Immature natural killer cell (primary cell): ENCODE data around the gene ZSCAN5C. TPM values are rescaled to one million over a fixed set of nuclear protein-coding genes. Genes with fewer than 3 reads are reported as not detected.
A peak's percentile ranks its signal among the peaks of the same experiment; 100 is the strongest.

Experiments
- DNase-seq, 3 donors: peaks; one replicate each; pipeline ENCODE4 v3.0.0; 2022; ENCODE audit warnings: mixed read lengths in 1 of 3
- H3K27ac Mint-ChIP-seq, 6 donors: one replicate each; pipeline ENCODE4 v1.8.0; 2020; ENCODE audit warnings: mixed read lengths in 6 of 6, mild to moderate bottlenecking in 5 of 6, inconsistent platforms in 4 of 6, moderate library complexity in 3 of 6
- H3K27me3 Mint-ChIP-seq, 3 donors: one replicate each; pipeline ENCODE4 v1.8.0; 2020 to 2021; ENCODE audit warnings: low read depth in 3 of 3, mild to moderate bottlenecking in 3 of 3, mixed read lengths in 3 of 3, moderate library complexity in 3 of 3, inconsistent platforms in 1 of 3
- H3K36me3 Mint-ChIP-seq, 3 donors: one replicate each; pipeline ENCODE4 v1.8.0; 2020; ENCODE audit warnings: mixed read lengths in 3 of 3, inconsistent platforms in 2 of 3, mild to moderate bottlenecking in 2 of 3
- H3K4me1 Mint-ChIP-seq, 2 donors: one replicate each; pipeline ENCODE4 v1.8.0; 2020; ENCODE audit warnings: inconsistent platforms in 2 of 2, mild to moderate bottlenecking in 2 of 2, mixed read lengths in 2 of 2, moderate library complexity in 1 of 2
- H3K4me3 Mint-ChIP-seq, 5 donors: one replicate each; pipeline ENCODE4 v1.8.0; 2020; ENCODE audit warnings: mild to moderate bottlenecking in 5 of 5, mixed read lengths in 5 of 5, inconsistent platforms in 3 of 5, moderate library complexity in 3 of 5
- H3K9me3 Mint-ChIP-seq, 6 donors: one replicate each; pipeline ENCODE4 v1.8.0; 2020; ENCODE audit warnings: mild to moderate bottlenecking in 6 of 6, mixed read lengths in 6 of 6, inconsistent platforms in 4 of 6, moderate library complexity in 3 of 6
- polyA plus RNA-seq, 3 donors: library from polyadenylated mRNA; unstranded; fragments of 300-500 nt; fragmentation: Illumina TruSeq; gene quantifications; one replicate each; pipeline ENCODE4 v1.2.3, GENCODE V29; 2021

Gene ZSCAN5C
- not detected for polyA plus RNA-seq

- no peak for DNase-seq
- Mint-ChIP-seq H3K27me3 (peaks cover 3 to 11% (median 8%) of the 10 kb centered on the region in 3 donors), H3K36me3 (no peaks in the 10 kb centered on the region), H3K9me3 (no peaks in the 10 kb centered on the region), H3K27ac (no peak within 1 kb of the TSS), H3K4me1 (no peaks in the 10 kb centered on the region), H3K4me3 (no peak within 1 kb of the TSS)
These were observed at the start of gene ZSCAN5C for GRCh38 chr19:56201973-56202372. Gene ZSCAN5C, plus strand, starts transcription at chr19:56202273. Its CDS starts 3,641 bp downstream, at chr19:56205914.

- peaks cover 4 to 5% of the 10 kb centered on the region in 2 donors for H3K4me1 Mint-ChIP-seq
- H3K27me3 Mint-ChIP-seq = no peaks in the 10 kb centered on the region
These were observed 49.4 kb upstream of the ZSCAN5C start for GRCh38 chr19:56152644-56153043.

GRCh38 chr19:56153507-56153906 lies 48.6 kb upstream of the ZSCAN5C start:
- peaks cover 4 to 5% of the 10 kb centered on the region in 2 donors for H3K4me1 Mint-ChIP-seq
- H3K36me3 Mint-ChIP-seq = peaks cover 10 to 14% (median 13%) of the 10 kb centered on the region in 3 donors
- no peaks in the 10 kb centered on the region for H3K9me3 Mint-ChIP-seq
- no peak for DNase-seq
- no peak overlapping the region for H3K4me3 Mint-ChIP-seq
- no peaks in the 10 kb centered on the region for H3K27me3 Mint-ChIP-seq
- peak overlapping the region in 2 of 6 donors; percentile 8 to 28 for H3K27ac Mint-ChIP-seq

More at GRCh38 chr19:56152644-56153043, 49.4 kb upstream of the ZSCAN5C start:
- H3K36me3 Mint-ChIP-seq = peaks cover 10 to 17% (median 12%) of the 10 kb centered on the region in 3 donors
- no peak overlapping the region for H3K27ac Mint-ChIP-seq
- no peaks in the 10 kb centered on the region for H3K9me3 Mint-ChIP-seq
- no peak for DNase-seq
- no peak overlapping the region for H3K4me3 Mint-ChIP-seq

GRCh38 chr19:56155124-56155687 lies 46.9 kb upstream of the ZSCAN5C start:
- Mint-ChIP-seq H3K9me3 (no peaks in the 10 kb centered on the region), H3K4me1 (peaks cover 0 to 3% of the 10 kb centered on the region in 2 donors), H3K27me3 (no peaks in the 10 kb centered on the region), H3K4me3 (no peak overlapping the region), H3K27ac (peak overlapping the region in 1 of 6 donors; percentile 11), H3K36me3 (peaks cover 14 to 18% (median 16%) of the 10 kb centered on the region in 3 donors)
- no peak for DNase-seq

- Mint-ChIP-seq H3K27ac (no peak overlapping the region), H3K36me3 (peaks cover 12 to 15% (median 13%) of the 10 kb centered on the region in 3 donors), H3K4me1 (no peaks in the 10 kb centered on the region), H3K27me3 (no peaks in the 10 kb centered on the region), H3K4me3 (no peak overlapping the region), H3K9me3 (no peaks in the 10 kb centered on the region)
- no peak for DNase-seq
These were observed 45.3 kb upstream of the ZSCAN5C start for GRCh38 chr19:56156768-56157167.

GRCh38 chr19:56158170-56158757 lies 43.8 kb upstream of the ZSCAN5C start:
- DNase-seq = no peak
- Mint-ChIP-seq H3K4me3 (no peak overlapping the region), H3K4me1 (no peaks in the 10 kb centered on the region), H3K36me3 (peaks cover 12 to 16% (median 15%) of the 10 kb centered on the region in 3 donors), H3K27me3 (peaks cover 0 to 4% (median 0%) of the 10 kb centered on the region in 3 donors), H3K27ac (no peak overlapping the region), H3K9me3 (no peaks in the 10 kb centered on the region)

- Mint-ChIP-seq H3K9me3 (no peaks in the 10 kb centered on the region), H3K27ac (no peak overlapping the region)
These were observed 43.0 kb upstream of the ZSCAN5C start for GRCh38 chr19:56159009-56159559.

GRCh38 chr19:56159622-56160271 lies 42.3 kb upstream of the ZSCAN5C start:
- H3K27ac Mint-ChIP-seq = no peak overlapping the region

More at GRCh38 chr19:56159009-56159559, 43.0 kb upstream of the ZSCAN5C start:
- Mint-ChIP-seq H3K4me1 (no peaks in the 10 kb centered on the region), H3K27me3 (peaks cover 0 to 4% (median 0%) of the 10 kb centered on the region in 3 donors), H3K36me3 (peaks cover 8 to 15% (median 12%) of the 10 kb centered on the region in 3 donors), H3K4me3 (no peak overlapping the region)
- DNase-seq = no peak

GRCh38 chr19:56161534-56161933 lies 40.5 kb upstream of the ZSCAN5C start:
- Mint-ChIP-seq H3K9me3 (peaks cover 0 to 1% (median 0%) of the 10 kb centered on the region in 6 donors), H3K4me1 (no peaks in the 10 kb centered on the region), H3K27ac (no peak overlapping the region), H3K4me3 (no peak overlapping the region), H3K36me3 (peaks cover 8 to 12% (median 11%) of the 10 kb centered on the region in 3 donors), H3K27me3 (peaks cover 0 to 6% (median 1%) of the 10 kb centered on the region in 3 donors)
- DNase-seq = no peak

More at GRCh38 chr19:56159622-56160271, 42.3 kb upstream of the ZSCAN5C start:
- no peak overlapping the region for H3K4me3 Mint-ChIP-seq
- H3K36me3 Mint-ChIP-seq = peaks cover 8 to 15% (median 12%) of the 10 kb centered on the region in 3 donors
- H3K4me1 Mint-ChIP-seq = no peaks in the 10 kb centered on the region
- peaks cover 0 to 1% (median 0%) of the 10 kb centered on the region in 6 donors for H3K9me3 Mint-ChIP-seq
- DNase-seq = no peak
- peaks cover 0 to 4% (median 0%) of the 10 kb centered on the region in 3 donors for H3K27me3 Mint-ChIP-seq

GRCh38 chr19:56162258-56162657 lies 39.8 kb upstream of the ZSCAN5C start:
- Mint-ChIP-seq H3K9me3 (peaks cover 0 to 1% (median 0%) of the 10 kb centered on the region in 6 donors), H3K36me3 (peaks cover 8 to 12% (median 11%) of the 10 kb centered on the region in 3 donors), H3K27ac (no peak overlapping the region), H3K4me3 (no peak overlapping the region), H3K27me3 (peaks cover 0 to 6% (median 3%) of the 10 kb centered on the region in 3 donors), H3K4me1 (no peaks in the 10 kb centered on the region)
- no peak for DNase-seq

GRCh38 chr19:56163097-56163496 lies 39.0 kb upstream of the ZSCAN5C start:
- DNase-seq = no peak
- Mint-ChIP-seq H3K4me1 (no peaks in the 10 kb centered on the region), H3K36me3 (peaks cover 8 to 12% (median 11%) of the 10 kb centered on the region in 3 donors), H3K27me3 (peaks cover 0 to 6% (median 4%) of the 10 kb centered on the region in 3 donors), H3K4me3 (no peak overlapping the region), H3K9me3 (peaks cover 0 to 1% (median 0%) of the 10 kb centered on the region in 6 donors), H3K27ac (no peak overlapping the region)

- no peak overlapping the region for H3K4me3 Mint-ChIP-seq
- peaks cover 0 to 2% (median 0%) of the 10 kb centered on the region in 3 donors for H3K36me3 Mint-ChIP-seq
- H3K27ac Mint-ChIP-seq = no peak overlapping the region
- H3K4me1 Mint-ChIP-seq = peaks cover 6 to 7% of the 10 kb centered on the region in 2 donors
- DNase-seq = no peak
- peaks cover 4 to 16% (median 9%) of the 10 kb centered on the region in 3 donors for H3K27me3 Mint-ChIP-seq
- peaks cover 0 to 1% (median 0%) of the 10 kb centered on the region in 6 donors for H3K9me3 Mint-ChIP-seq
These were observed 35.0 kb upstream of the ZSCAN5C start for GRCh38 chr19:56167064-56167578.

- Mint-ChIP-seq H3K27me3 (peaks cover 4 to 16% (median 8%) of the 10 kb centered on the region in 3 donors), H3K9me3 (no peaks in the 10 kb centered on the region), H3K4me1 (peaks cover 6 to 7% of the 10 kb centered on the region in 2 donors), H3K36me3 (no peaks in the 10 kb centered on the region), H3K27ac (peak overlapping the region in 2 of 6 donors; percentile 18 to 58), H3K4me3 (no peak overlapping the region)
- no peak for DNase-seq
These were observed 31.8 kb upstream of the ZSCAN5C start for GRCh38 chr19:56170261-56170660.
